Activated gamma-delta T cell (primary cell): ENCODE measurements around the gene OR10Z1.

Experiments
- DNase-seq: peaks from one replicate; lab custom pipeline; 2025; lab: John Stamatoyannopoulos, UW
- total RNA-seq, 2 donors: gene quantifications; one replicate each; lab custom pipeline; 2026; lab: John Stamatoyannopoulos, UW

OR10Z1 gene, protein sequence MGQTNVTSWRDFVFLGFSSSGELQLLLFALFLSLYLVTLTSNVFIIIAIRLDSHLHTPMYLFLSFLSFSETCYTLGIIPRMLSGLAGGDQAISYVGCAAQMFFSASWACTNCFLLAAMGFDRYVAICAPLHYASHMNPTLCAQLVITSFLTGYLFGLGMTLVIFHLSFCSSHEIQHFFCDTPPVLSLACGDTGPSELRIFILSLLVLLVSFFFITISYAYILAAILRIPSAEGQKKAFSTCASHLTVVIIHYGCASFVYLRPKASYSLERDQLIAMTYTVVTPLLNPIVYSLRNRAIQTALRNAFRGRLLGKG
- 0 to 0.04 reads per million in 2 donors for total RNA-seq

- no peak for DNase-seq
Observed at GRCh38 chr1:158604968-158605367, at the start of gene OR10Z1. OR10Z1 (plus strand) TSS chr1:158605268; CDS start chr1:158606439, 1,171 bp downstream.

- no peak for DNase-seq
Observed at GRCh38 chr1:158559696-158560095, 45.4 kb upstream of the OR10Z1 start.

DNA sequence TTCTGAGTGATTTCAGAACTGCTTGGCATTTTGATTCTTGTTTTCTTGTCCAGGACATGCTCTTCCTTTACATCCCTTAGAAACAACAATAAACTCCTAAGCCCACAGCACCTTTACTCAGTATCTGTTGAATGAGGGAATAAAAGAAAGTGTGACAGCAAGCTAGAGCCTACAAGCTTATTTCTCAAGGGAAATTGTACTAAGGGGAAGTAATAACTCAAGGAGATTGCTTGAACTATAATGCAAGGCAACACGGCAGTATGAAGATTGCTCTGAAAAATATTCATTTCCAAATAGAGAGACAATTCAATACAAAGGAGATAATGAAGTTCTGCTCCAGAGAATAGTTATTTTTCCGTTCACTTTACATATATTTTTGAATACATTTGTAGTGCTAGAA, 41.2 kb upstream of the OR10Z1 start:
- DNase-seq = no peak

DNA sequence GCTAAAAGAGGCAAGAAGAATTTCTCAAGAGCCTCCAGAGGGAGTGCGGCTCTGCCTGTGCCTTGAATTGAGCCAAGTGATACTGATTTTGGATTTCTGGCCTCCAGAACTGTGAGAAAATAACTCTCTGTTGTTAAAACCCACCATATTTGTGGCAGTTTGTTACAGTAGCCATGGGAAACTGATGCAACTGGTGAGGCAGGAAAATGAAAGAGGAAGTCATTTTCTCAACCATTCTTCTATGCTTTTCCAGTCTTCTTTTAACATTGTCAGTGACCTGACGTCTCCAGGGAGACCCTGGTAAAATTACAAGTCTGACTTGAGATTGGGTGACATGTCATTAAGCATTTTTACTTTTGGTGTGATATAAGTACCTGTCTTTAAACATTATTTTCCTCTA, 40.5 kb upstream of the OR10Z1 start:
- DNase-seq = no peak

DNA sequence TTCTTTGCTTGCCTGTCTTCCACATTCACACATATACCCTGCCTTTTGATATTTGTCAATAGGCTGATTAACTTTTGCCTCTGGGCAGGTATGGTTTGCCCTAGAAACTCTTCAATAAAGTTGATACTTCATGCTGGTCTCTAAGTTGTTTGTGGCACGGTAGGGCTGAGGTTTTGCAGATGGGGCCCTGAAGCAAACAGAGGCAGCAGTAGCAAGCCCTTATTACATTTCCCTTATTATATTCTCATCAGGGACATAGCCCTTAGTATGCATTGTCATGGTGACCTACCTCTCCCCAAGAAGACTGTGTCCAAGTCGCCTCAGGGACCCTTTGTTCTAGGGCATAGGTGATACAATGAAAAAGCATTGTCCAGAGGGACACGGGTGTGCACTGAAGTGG, 34.6 kb upstream of the OR10Z1 start, which contains the start of gene OR6P1:
Gene OR6P1 (minus strand): TSS at position 101 of the 400 bp plus-strand sequence. CDS start 6,976 bp downstream, outside the sequence.
- no peak for DNase-seq

- no peak for DNase-seq
Observed at GRCh38 chr1:158572226-158572625, 32.8 kb upstream of the OR10Z1 start.

GRCh38 chr1:158577561-158577960, 27.5 kb upstream of the OR10Z1 start:
- DNase-seq = no peak

- no peak for DNase-seq
Observed at GRCh38 chr1:158579733-158580132, 25.3 kb upstream of the OR10Z1 start, which contains the start of gene OR10X1. OR10X1 (minus strand) TSS chr1:158579899; CDS start chr1:158579899, 0 bp downstream.

DNA sequence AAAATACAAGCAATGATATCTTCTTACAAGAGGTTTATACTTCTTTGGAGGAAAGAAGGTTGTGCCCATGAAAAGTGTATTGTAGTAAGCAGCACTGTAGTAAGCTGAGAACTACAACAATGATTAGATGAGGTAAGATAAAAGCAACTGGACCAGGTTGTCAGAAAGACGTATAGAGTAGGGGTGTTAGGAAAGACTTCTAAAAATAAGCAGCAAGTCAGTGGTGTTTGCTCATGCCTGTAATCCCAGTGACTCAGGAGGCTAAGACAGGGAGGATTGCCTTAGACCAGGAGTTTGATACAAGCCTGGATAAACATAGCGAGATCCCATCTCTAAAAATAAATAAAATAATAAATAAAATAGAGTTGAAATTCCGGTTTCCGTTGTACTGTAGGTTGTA, 21.1 kb upstream of the OR10Z1 start:
- no peak for DNase-seq

DNA sequence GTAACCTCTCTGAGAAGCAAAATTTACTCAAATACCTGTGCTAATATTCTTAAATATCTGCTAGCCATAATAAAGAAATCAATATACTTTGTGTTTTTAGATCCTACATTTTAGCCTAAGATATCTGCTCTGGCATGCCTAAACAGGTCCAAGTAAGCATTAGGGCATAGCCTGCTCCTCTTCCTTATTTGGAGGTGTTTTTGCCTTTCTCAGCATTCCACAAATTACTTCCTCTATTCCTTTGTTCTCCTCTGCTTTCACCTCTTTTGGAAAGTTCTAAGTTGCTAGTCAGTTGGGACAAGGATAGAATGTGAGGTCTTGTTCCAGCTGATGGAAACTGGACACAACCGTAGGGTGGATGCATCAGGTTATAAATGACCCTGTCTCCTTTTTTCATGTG, 18.1 kb upstream of the OR10Z1 start:
- DNase-seq = no peak

DNA sequence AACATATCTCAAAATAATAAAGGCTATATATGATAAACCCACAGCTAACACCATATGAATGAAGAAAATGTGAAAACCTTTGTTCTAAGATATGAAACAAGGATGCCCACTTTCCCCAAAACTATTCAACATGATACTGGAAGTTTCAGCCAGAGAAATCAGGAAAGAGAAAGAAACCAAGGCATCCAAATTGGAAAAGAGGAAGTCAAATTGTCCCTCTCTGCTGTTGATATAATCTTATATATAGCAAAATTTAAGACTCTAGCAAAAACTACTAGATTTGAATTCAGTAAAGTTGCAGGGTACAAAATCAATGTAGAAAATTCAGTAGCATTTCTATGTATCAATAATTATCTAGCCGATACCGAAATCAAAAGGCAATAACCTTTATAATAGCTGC, 4.3 kb upstream of the OR10Z1 start:
- no peak for DNase-seq

DNA sequence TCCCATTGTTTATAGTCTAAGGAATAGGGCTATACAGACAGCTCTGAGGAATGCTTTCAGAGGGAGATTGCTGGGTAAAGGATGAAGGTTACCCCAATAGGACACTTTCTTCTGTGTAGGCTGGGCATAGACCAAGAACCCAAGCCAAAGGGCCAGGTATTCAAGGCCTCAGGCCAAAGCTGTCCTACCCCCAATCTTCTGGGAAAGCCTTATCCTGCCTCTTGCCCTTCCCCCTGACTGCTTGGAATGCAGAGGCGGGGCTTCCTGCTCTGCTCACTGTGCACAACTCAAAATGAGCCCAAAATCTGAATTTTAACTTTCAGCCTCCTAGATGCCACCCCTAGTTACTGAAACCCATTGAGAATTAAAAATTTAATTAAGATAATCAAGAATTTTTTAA, 2.2 kb downstream of the OR10Z1 start:
- DNase-seq = no peak

DNA sequence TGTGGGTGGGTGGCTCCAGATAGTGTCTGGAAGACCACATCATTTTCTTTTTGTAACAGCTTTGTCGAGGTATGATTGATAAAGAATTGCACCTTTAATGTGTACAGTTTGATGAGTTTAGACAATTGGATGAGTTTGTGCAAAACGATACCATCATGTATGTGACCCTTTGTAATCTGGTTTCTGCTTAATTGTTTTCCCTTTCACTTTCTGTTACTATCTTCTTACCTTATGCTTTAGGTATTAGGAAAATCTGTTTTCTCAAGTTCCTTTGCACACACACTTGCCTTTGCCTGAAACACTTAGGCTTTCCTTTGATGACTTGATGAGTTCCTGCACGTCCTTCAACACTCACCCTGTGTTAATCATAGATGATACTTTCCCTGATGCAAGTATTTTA, 6.8 kb downstream of the OR10Z1 start:
- DNase-seq = no peak

GRCh38 chr1:158613764-158614163, 8.7 kb downstream of the OR10Z1 start:
- no peak for DNase-seq

DNA sequence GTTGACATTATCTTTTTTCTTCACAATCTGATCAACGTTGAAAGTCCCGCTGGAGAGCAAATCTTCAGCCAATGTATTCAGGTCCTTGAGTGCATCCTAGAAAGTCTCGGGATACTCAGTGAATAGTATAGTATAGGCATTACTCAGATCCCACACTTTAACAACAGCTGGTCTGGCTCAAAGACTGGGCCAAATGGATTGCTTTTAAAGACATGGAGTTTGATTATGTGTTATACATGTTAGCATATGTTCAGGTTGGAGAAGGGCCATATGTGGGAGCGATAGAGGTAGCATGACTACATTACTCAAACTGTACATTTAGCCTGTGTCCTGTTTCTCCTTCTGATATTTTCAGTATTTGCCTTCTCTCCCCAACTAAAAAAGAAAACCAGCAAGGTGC, 33.1 kb downstream of the OR10Z1 start:
- DNase-seq = no peak

- DNase-seq = no peak
Observed at GRCh38 chr1:158638904-158639303, 33.8 kb downstream of the OR10Z1 start.

GRCh38 chr1:158644449-158644848, 39.4 kb downstream of the OR10Z1 start:
- DNase-seq = no peak

- no peak for DNase-seq
Observed at GRCh38 chr1:158646465-158646864, 41.4 kb downstream of the OR10Z1 start.

DNA sequence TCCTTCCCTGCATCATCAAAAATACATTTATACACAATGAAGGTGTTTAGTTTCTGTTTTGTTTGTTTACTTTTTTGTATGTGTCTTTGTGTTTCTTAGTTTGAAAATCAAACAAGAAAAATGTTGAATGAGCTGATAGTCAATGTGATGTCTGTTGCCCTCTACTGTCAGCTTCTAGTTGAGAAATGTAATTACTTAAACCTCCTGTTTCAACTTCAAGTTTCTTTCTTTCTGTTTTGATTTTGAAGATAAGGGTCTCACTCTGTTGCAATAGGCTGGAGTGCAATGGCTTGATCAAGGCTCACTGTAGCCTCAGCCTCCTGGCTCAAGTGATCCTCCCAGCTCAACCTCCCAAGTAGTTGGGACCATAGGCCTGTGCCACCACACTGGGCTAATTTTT, 44.0 kb downstream of the OR10Z1 start:
- no peak for DNase-seq

- no peak for DNase-seq
Observed at GRCh38 chr1:158652721-158653334, 47.8 kb downstream of the OR10Z1 start.

DNA sequence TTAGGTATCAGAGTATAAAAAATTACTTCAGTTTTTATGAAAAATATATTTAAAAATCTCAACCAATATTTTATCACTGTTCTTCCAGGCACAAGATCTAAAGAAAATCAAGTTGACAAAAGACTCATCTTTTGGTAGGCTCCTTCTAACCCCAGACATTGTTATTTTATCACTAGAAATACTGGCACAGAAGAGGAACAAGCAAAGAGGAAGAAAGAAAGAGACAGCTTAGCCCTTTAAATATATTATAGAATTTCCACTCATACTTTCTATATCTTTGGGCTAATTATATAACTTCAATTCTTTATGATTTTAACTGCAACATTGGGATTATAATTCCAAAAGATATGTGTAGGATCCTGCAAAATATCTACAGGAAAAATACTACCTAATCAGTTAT, 49.0 kb downstream of the OR10Z1 start:
- no peak for DNase-seq

DNA sequence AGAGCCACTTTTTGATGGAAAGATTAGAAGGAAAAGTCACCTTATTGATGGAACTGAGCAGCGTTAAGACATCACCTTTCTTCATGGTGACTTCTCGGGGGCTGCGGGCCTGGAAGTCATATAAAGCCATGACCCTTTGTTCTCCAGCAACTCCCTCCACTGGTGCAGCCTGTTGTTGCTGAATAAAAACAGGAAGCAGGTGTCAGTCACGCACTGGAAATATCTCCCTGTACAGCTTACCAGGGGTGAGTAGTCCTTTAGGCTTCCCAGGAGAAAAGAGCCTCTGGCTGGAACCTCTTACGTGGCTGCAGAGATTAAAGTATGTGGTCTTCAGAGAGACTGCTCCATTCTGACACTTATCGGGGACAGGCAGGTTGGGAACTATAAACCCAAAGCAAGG, 49.5 kb downstream of the OR10Z1 start:
- DNase-seq = no peak
